Stimulated activated CD8-positive, alpha-beta memory T cell treated with anti-CD3 and anti-CD28 coated beads, Interleukin-12 subunit alpha, Interleukin-12 subunit beta, amount 100 ng/mL, for 24 hours (primary cell): ENCODE data around the gene PEX5L.

ENCODE experiments used
- DNase-seq: peaks from one replicate; pipeline ENCODE4 v3.0.0-alpha.2; 2020; ENCODE audit errors: extremely low read depth

Gene PEX5L

DNA sequence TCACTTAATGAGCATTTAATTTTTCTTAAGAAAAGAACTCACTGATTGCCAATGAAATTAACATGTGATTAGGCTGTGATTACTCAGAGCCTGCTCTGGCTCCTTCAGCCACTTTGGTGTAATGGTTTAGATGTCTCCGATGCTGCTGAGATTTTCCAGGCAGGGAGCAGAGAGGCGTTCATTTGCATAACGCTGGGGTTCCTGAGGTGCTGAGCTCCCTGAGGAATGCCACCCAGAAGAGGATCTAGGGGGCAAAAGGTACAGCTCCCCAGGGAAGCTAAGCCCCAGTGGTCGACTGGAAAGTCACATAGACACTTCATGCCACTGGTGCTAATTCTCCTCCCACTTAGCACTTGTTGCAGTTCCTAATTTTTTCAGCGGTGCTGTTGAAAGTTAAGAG is 264.4 kb downstream of the PEX5L start:
- DNase-seq, result no peak

DNA sequence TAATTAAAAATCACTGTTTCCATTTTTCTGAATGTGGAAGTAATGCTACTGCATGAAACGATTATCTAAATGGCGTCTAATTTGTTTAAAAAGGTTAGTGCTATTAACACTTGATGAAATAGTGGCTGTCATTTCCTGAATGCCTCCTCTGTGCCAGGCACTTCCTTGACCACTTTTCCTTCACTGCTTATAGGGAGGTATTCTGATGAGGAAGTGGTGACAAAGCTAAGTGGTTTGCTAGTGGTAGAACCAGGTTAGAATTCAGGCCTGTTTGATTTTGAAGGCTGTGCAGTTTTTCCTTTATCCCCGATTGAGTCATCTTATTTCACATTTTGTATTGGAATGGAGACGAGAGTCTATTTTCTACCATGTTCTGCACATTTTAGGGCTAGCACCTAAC is 264.9 kb downstream of the PEX5L start:
- DNase-seq, result no peak

DNA sequence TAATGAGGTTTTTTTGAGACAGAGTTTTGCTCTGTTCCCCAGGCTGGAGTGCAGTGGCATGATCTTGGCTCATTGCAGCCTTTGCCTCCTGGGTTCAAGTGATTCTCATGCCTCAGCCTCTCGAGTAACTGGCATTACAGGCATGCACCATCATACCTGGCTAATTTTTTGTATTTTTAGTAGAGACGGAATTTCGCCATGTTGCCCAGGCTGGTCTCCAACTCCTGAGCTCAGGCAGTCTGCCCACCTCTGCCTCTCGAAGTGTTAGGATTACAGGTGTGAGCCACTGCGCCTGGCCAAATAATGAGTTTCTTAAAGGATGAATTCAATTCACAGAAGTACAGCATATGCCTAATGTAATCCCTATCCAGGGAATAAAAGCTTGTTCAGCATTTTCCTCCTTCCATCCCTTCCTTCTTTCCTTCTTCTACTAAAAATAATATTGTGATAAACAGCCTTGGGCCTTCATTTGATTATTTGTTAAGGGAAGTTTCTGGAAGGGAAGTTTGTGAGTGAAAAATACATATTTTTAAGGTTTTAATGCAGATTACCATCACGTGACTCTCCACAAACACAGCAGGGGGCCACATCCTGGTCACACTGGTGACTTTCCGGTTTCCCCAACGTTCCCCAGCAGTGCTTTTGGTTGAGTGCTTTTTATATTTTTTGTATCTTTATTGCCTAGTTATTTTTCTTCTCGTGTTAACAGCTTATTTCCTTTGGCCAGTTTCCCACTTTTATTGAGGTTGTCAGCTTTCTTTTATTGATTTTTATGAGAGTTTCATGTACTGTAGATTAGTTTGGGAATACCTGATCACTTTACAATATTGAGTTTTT is 267.1 kb downstream of the PEX5L start:
- DNase-seq, result no peak

- DNase-seq, result no peak
Observed at GRCh38 chr3:179768080-179768479, 268.7 kb downstream of the PEX5L start.

DNA sequence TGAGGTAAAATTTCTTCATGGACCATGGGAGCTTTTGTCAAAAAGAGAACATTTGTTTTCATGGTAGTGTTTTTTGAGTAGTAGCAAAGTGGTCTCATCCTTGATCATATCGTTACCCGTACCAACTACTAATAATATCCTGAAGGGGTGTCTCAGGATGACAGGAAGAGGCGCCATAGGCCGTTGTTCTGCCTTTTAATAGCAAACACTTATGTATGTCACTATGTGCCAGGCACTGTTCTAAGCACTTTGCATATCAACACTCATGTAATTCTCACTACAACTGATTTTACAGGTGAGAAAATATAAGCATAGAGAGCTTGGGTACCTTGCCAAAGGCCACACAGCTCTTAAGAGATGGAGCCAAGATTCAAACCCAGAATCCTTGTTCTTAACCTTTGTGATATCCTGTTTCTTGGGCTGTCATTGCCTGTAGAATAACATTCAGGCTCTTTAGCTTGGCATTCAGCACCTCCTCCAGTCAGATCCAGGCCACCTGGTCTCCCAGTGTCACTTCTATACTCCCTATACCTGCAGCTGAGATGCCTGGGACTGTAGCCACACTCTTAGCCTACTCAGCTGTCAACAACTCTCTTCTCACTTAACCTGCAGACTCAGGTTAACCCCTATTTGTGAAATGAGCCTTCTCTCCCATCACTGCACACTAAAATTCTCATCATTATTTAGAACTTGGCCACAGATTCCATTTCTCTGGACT is 270.2 kb downstream of the PEX5L start:
- DNase-seq, result no peak

- no peak for DNase-seq
Observed at GRCh38 chr3:179765396-179765795, 271.3 kb downstream of the PEX5L start.

- no peak for DNase-seq
Observed at GRCh38 chr3:179760944-179761343, 275.8 kb downstream of the PEX5L start.

DNA sequence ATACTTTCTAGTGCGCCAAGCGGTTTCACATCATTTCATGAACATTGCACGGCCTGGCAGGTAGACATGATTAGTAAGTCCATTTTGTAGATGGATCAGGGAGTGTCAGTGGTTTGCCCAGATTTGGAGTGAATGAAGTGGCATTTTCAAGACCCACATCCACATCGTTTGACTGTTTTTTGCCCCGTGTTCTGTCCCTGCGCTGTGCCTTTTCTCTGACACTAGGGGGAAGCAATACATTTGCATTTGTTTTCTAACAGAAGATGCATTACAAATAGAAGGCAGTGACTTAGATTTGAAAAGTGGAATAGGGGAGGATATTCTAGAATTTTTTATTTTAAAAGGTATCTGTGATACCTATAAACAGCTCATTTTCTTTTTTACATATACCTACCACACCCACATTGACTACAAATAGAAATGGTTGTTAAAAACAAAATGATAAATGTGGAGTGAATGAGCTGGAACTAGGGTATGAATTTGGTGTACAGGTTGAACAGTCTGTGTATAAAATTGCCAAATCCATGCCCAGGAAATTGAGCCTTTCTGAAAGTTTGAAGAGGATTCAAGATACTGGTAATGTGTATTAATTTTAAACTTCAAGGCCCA is 285.9 kb downstream of the PEX5L start:
- DNase-seq, result no peak

GRCh38 chr3:179745716-179746115 is 291.0 kb downstream of the PEX5L start:
- no peak for DNase-seq

GRCh38 chr3:179745079-179745478 is 291.7 kb downstream of the PEX5L start:
- no peak for DNase-seq
